Bone marrow (tissue), 2 donors: ENCODE measurements around the gene IQGAP2.
A peak's percentile ranks its signal among the peaks of the same experiment; 100 is the strongest.
"Not testable (repeated sequence)": the region's sequence is repeated elsewhere in the genome, so short reads cannot be mapped to it uniquely, and the experiment has no call there.

Experiments used
- DNase-seq, 2 donors: peaks; one replicate each; lab custom pipeline; 2025; lab: John Stamatoyannopoulos, UW

IQGAP2 gene

GRCh38 chr5:76657683-76658311 is 254.7 kb downstream of the IQGAP2 start:
- DNase-seq, result no peak

GRCh38 chr5:76660360-76660759 is 257.3 kb downstream of the IQGAP2 start:
- DNase-seq, result no peak

- no peak for DNase-seq
These were observed 259.4 kb downstream of the IQGAP2 start for GRCh38 chr5:76662521-76662920.

- no peak for DNase-seq
These were observed 260.5 kb downstream of the IQGAP2 start for GRCh38 chr5:76663573-76663972.

- peak in 1 of 2 donors; percentile 7 for DNase-seq
These were observed 261.0 kb downstream of the IQGAP2 start for GRCh38 chr5:76664079-76664478.

GRCh38 chr5:76667495-76667894 is 264.4 kb downstream of the IQGAP2 start:
- DNase-seq, result no peak

GRCh38 chr5:76669245-76669644 is 266.2 kb downstream of the IQGAP2 start:
- no peak for DNase-seq

GRCh38 chr5:76670508-76670907 is 267.4 kb downstream of the IQGAP2 start:
- no peak for DNase-seq

- no peak for DNase-seq
These were observed 269.2 kb downstream of the IQGAP2 start for GRCh38 chr5:76672242-76672641.

- DNase-seq, result no peak
These were observed 270.0 kb downstream of the IQGAP2 start for GRCh38 chr5:76673125-76673524.

GRCh38 chr5:76674330-76675066 is 271.4 kb downstream of the IQGAP2 start:
- DNase-seq, result no peak

GRCh38 chr5:76675364-76675763 is 272.3 kb downstream of the IQGAP2 start:
- no peak for DNase-seq

- no peak for DNase-seq
These were observed 274.9 kb downstream of the IQGAP2 start for GRCh38 chr5:76677849-76678472.

GRCh38 chr5:76679231-76679630 is 276.1 kb downstream of the IQGAP2 start:
- no peak for DNase-seq

- DNase-seq, result not testable (repeated sequence)
These were observed 277.7 kb downstream of the IQGAP2 start for GRCh38 chr5:76680826-76681225.

- no peak for DNase-seq
These were observed 278.2 kb downstream of the IQGAP2 start for GRCh38 chr5:76681287-76681686.

GRCh38 chr5:76682387-76682786 is 279.3 kb downstream of the IQGAP2 start:
- DNase-seq, result peak in 1 of 2 donors; percentile 69

GRCh38 chr5:76683816-76684731 is 281.0 kb downstream of the IQGAP2 start:
- DNase-seq, result no peak

GRCh38 chr5:76684756-76685519 is 281.9 kb downstream of the IQGAP2 start:
- DNase-seq, result no peak

- DNase-seq, result no peak
These were observed 282.6 kb downstream of the IQGAP2 start for GRCh38 chr5:76685704-76686103.

- DNase-seq, result no peak
These were observed 285.1 kb downstream of the IQGAP2 start for GRCh38 chr5:76688212-76688611.
